A549 (cell line): Measurements from ENCODE around the gene SLC25A24. TPM values are rescaled to one million over a fixed set of nuclear protein-coding genes. Genes with fewer than 3 reads are reported as not detected.
A peak's percentile ranks its signal among the peaks of the same experiment; 100 is the strongest.

Experiments used
- ATAC-seq, 2 experiments: fragments of 200-7000 bp in 1 of 2; fragments of >200 bp in 1 of 2; cut with Nextera tagmentation in 1 of 2; cut with Tn5 transposase in 1 of 2; 3 replicates each; pipeline versions ENCODE4 v1.8.0 to v1.9.1; 2018 to 2020; ENCODE audit warnings: mild to moderate bottlenecking in 1 of 2, moderate library complexity in 1 of 2
- CTCF ChIA-PET: fragments of 300-600 bp; sonication (Branson Sonifier 250); formaldehyde crosslinking; extraction: SDS; loops from one replicate; lab custom pipeline; 2021; ENCODE audit warnings: antibody characterized with exemption, inconsistent platforms; lab: Yijun Ruan, JAX
- POLR2A ChIA-PET: fragments of 350-600 bp; formaldehyde crosslinking; extraction: SDS; loops from one replicate; lab custom pipeline; 2021; ENCODE audit warnings: antibody characterized with exemption, inconsistent platforms; lab: Yijun Ruan, JAX
- DNase-seq, 2 experiments: peaks; one replicate each; pipeline versions ENCODE4 v3.0.0 to v3.0.0-alpha.2; 2011 to 2016; ENCODE audit warnings: low read depth in 1 of 2, low spot score in 1 of 2
- FAIRE-seq: peaks from 2 replicates; lab custom pipeline; 2011; peaks lifted over from hg19 to GRCh38; lab: Jason Lieb, UNC
- H3K27ac ChIP-seq, 2 experiments: fragments of >200 bp; sonication (Bioruptor Twin); formaldehyde crosslinking; 3 replicates each; pipeline ENCODE4 v1.5.1; 2016 to 2017
- H3K4me1 ChIP-seq: fragments of >200 bp; sonication (Bioruptor Twin); formaldehyde crosslinking; 3 replicates; pipeline ENCODE4 v1.6.1; 2016
- H3K4me2 ChIP-seq: fragments of >200 bp; sonication (Bioruptor Twin); formaldehyde crosslinking; 3 replicates; pipeline ENCODE4 v1.6.1; 2016
- H3K4me3 ChIP-seq: fragments of >200 bp; sonication (Bioruptor Twin); formaldehyde crosslinking; 3 replicates; pipeline ENCODE4 v1.5.1; 2016
- H3K9me3 ChIP-seq: fragments of >200 bp; sonication (Bioruptor Twin); formaldehyde crosslinking; 3 replicates; pipeline ENCODE4 v1.6.1; 2016
- CBX2 ChIP-seq: fragments of 200-600 bp; sonication (generic); IDR thresholded peaks from 2 replicates; pipeline ENCODE4 v1.6.1; 2016; ENCODE audit warnings: low read depth, mild to moderate bottlenecking, borderline replicate concordance
- CBX8 ChIP-seq: fragments of 200-600 bp; sonication (generic); IDR thresholded peaks from 2 replicates; pipeline ENCODE4 v1.6.1; 2016
- CHD4 ChIP-seq: fragments of 200-600 bp; sonication (generic); IDR thresholded peaks from 2 replicates; pipeline ENCODE4 v1.6.1; 2016; ENCODE audit warnings: antibody characterized with exemption, mild to moderate bottlenecking, borderline replicate concordance
- EHMT2 ChIP-seq: fragments of 200-600 bp; sonication (generic); IDR thresholded peaks from 2 replicates; pipeline ENCODE4 v1.6.1; 2016; ENCODE audit warnings: antibody characterized with exemption, low read depth, mild to moderate bottlenecking, moderate library complexity
- ELK1 ChIP-seq: fragments of 150-350 bp; IDR thresholded peaks from 2 replicates; pipeline ENCODE4 v1.6.1; 2014; ENCODE audit warnings: low read depth, mild to moderate bottlenecking, low read length
- EP300 ChIP-seq, 2 experiments: fragments of >200 bp; sonication (Bioruptor Twin); formaldehyde crosslinking; IDR thresholded peaks; 2 replicates in 1 of 2; 3 replicates in 1 of 2; pipeline ENCODE4 v1.6.1; 2016 to 2017
- HDAC2 ChIP-seq: fragments of 200-600 bp; sonication (generic); IDR thresholded peaks from 2 replicates; pipeline ENCODE4 v1.6.1; 2016
- HOXB13 ChIP-seq: fragments of 250-450 bp; sonication (Bioruptor Pico); IDR thresholded peaks from 2 replicates; pipeline ENCODE4 v1.5.0; 2020; ENCODE audit warnings: low read depth, mild to moderate bottlenecking, moderate library complexity
- JUN ChIP-seq, 2 experiments: fragments of >200 bp; sonication (Bioruptor Twin); formaldehyde crosslinking; IDR thresholded peaks; 2 replicates in 1 of 2; 3 replicates in 1 of 2; pipeline ENCODE4 v1.6.1; 2016 to 2017
- KDM1A ChIP-seq: fragments of 200-600 bp; sonication (generic); IDR thresholded peaks from 2 replicates; pipeline ENCODE4 v1.6.1; 2016; ENCODE audit warnings: low read depth, mild to moderate bottlenecking
- KDM5A ChIP-seq: fragments of 200-600 bp; sonication (generic); IDR thresholded peaks from 2 replicates; pipeline ENCODE4 v1.6.1; 2016; ENCODE audit warnings: antibody characterized with exemption, mild to moderate bottlenecking
- MAFK ChIP-seq: fragments of 450-650 bp; IDR thresholded peaks from 2 replicates; pipeline ENCODE4 v1.6.1; 2014; ENCODE audit not compliant: partially characterized antibody
- MAZ ChIP-seq: fragments of 150-350 bp; IDR thresholded peaks from 2 replicates; pipeline ENCODE4 v1.6.1; 2014; ENCODE audit warnings: antibody characterized with exemption, low read depth, low read length, borderline replicate concordance
- NPAS2 ChIP-seq: fragments of 250-450 bp; sonication (Bioruptor Pico); IDR thresholded peaks from 2 replicates; pipeline ENCODE4 v1.8.0; 2022; ENCODE audit warnings: mild to moderate bottlenecking, moderate library complexity, borderline replicate concordance
- PHF8 ChIP-seq: fragments of 200-600 bp; sonication (generic); IDR thresholded peaks from 2 replicates; pipeline ENCODE4 v1.6.1; 2016; ENCODE audit warnings: low read depth, mild to moderate bottlenecking, antibody characterized with exemption, moderate library complexity, borderline replicate concordance
- POLR2AphosphoS2 ChIP-seq: conservative IDR thresholded peaks from 2 replicates; pipeline ENCODE4 v1.6.1; 2012; ENCODE audit warnings: low read length, improper control_type of control experiment, inconsistent platforms
- RCOR1 ChIP-seq: fragments of 150-350 bp; IDR thresholded peaks from 2 replicates; pipeline ENCODE4 v1.6.1; 2014; ENCODE audit warnings: antibody characterized with exemption, low read length, low read depth
- RFX5 ChIP-seq: fragments of 450-650 bp; IDR thresholded peaks from 2 replicates; pipeline ENCODE4 v1.7.1; 2014; ENCODE audit warnings: antibody characterized with exemption, mild to moderate bottlenecking, moderate library complexity
- SMC3 ChIP-seq: fragments of >200 bp; sonication (Bioruptor Twin); formaldehyde crosslinking; IDR thresholded peaks from 3 replicates; pipeline ENCODE4 v1.6.1; 2018; ENCODE audit warnings: inconsistent platforms
- ZFP36 ChIP-seq: fragments of 450-650 bp; IDR thresholded peaks from 2 replicates; pipeline ENCODE4 v1.6.1; 2014; ENCODE audit warnings: borderline replicate concordance; ENCODE audit not compliant: partially characterized antibody
- WGBS: methylation state at CpG from one replicate; pipeline ENCODE4 v1.1.6; 2017; ENCODE audit errors: missing lambda C conversion rate; 5-methylcytosine and 5-hydroxymethylcytosine counted together
- polyA plus RNA-seq, 4 experiments: library from polyadenylated mRNA; depleted of rRNA in 3 of 4; stranded (reverse); fragments of >200 nt; fragmentation: RNase III in 1 of 4; extraction: RNeasy Plus Mini Kit Qiagen cat#74134 plus additional on column Dnase treatment in 1 of 4; gene quantifications; 2 replicates in 3 of 4; 3 replicates in 1 of 4; pipeline ENCODE4 v1.2.3, GENCODE V29; 2011 to 2017
- TF ChIP-seq, protein P1 (sequence below): fragments of >200 bp; sonication (Bioruptor Twin); formaldehyde crosslinking; IDR thresholded peaks from 3 replicates; pipeline ENCODE4 v1.5.1; 2016
- TF ChIP-seq, protein P2 (sequence below): fragments of 450-650 bp; IDR thresholded peaks from 2 replicates; pipeline ENCODE4 v1.6.1; 2014; ENCODE audit warnings: antibody characterized with exemption
- TF ChIP-seq, protein P3 (sequence below): fragments of 200-600 bp; sonication (generic); IDR thresholded peaks from 2 replicates; pipeline ENCODE4 v1.6.1; 2016; ENCODE audit warnings: antibody characterized with exemption, mild to moderate bottlenecking, moderate library complexity

SLC25A24 gene
- polyA plus RNA-seq, 2 of the 4 experiments (the other 2 are of a cell fraction): 25.3 to 45.6 TPM

- TF ChIP-seq KDM5A (no peak), EHMT2 (no peak), CBX8 (no peak)
These were observed 90.7 kb downstream of the SLC25A24 start (continued) for GRCh38 chr1:108109295-108109973.

DNA sequence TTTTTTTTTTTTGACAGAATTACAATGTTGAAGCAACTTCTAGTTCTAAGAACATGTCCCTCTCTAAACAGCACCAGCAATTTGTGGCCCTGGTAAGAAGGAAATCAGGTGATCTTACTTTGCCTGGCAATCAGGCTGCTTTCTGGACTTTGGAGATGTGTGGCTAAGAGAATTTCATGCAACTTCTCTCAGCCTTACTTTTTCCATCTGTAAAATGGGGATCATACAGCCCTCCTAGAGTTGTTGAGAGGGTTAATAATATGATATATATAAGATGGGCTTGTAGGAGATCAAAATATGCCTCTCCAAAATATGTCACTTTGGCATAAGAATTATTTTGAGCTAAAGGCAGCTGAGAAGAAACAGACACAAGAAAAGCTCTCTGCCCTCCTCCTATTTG is 92.0 kb downstream of the SLC25A24 start:
- TF ChIP-seq MAZ (no peak), CHD4 (no peak), POLR2AphosphoS2 (no peak), ZFP36 (no peak), SMC3 (no peak), CBX2 (no peak), HDAC2 (no peak)
- TF ChIP-seq, protein P1, sequence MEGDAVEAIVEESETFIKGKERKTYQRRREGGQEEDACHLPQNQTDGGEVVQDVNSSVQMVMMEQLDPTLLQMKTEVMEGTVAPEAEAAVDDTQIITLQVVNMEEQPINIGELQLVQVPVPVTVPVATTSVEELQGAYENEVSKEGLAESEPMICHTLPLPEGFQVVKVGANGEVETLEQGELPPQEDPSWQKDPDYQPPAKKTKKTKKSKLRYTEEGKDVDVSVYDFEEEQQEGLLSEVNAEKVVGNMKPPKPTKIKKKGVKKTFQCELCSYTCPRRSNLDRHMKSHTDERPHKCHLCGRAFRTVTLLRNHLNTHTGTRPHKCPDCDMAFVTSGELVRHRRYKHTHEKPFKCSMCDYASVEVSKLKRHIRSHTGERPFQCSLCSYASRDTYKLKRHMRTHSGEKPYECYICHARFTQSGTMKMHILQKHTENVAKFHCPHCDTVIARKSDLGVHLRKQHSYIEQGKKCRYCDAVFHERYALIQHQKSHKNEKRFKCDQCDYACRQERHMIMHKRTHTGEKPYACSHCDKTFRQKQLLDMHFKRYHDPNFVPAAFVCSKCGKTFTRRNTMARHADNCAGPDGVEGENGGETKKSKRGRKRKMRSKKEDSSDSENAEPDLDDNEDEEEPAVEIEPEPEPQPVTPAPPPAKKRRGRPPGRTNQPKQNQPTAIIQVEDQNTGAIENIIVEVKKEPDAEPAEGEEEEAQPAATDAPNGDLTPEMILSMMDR: no peak
- TF ChIP-seq, protein P2, sequence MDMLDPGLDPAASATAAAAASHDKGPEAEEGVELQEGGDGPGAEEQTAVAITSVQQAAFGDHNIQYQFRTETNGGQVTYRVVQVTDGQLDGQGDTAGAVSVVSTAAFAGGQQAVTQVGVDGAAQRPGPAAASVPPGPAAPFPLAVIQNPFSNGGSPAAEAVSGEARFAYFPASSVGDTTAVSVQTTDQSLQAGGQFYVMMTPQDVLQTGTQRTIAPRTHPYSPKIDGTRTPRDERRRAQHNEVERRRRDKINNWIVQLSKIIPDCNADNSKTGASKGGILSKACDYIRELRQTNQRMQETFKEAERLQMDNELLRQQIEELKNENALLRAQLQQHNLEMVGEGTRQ: no peak
- TF ChIP-seq, all 56 proteins: peak for 0
- no peak for ATAC-seq
- POLR2A ChIA-PET: no interaction called here
- CTCF ChIA-PET: no interaction called here
- no peak for FAIRE-seq
- Histone ChIP-seq H3K27ac (no peak overlapping the region), H3K4me1 (no peaks in the 10 kb centered on the region), H3K4me2 (no peak overlapping the region), H3K9me3 (no peaks in the 10 kb centered on the region), H3K4me3 (no peak overlapping the region)
- DNase-seq: no peak

DNA sequence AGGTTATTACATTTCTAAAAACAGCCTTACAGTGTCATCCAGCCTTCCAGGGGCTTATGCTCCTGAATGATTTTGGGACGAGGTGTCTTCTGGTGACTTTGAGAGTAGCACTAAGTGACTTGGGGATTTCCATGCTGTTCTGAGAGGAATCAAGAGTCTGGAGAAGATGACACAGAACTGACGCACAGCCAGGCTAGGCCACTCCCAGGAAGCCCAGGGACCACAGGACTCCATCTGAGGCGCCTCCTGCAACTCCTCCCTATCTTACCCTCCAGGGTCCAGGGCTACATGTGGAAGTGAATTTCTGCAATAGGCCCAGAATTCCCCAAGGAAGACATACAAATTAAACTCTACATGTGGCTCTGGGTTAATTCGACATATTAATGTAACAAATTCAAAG is 92.5 kb downstream of the SLC25A24 start:
- Histone ChIP-seq H3K4me3 (no peak overlapping the region), H3K4me2 (no peak overlapping the region), H3K9me3 (no peaks in the 10 kb centered on the region), H3K27ac (no peak overlapping the region), H3K4me1 (no peaks in the 10 kb centered on the region)
- 30% methylated on average over 4 of the region's 4 CpGs for WGBS
- ChIA-PET POLR2A (no interaction called here), CTCF (no interaction called here)
- peak in 1 of 2 experiments; percentile 43; a peak in 1 of 6 replicates for ATAC-seq
- TF ChIP-seq JUN (IDR thresholded peaks at IDR 0.05): no peak
- TF ChIP-seq NPAS2 (CRISPR knock-in tag): no peak
- TF ChIP-seq MAFK: no peak
- TF ChIP-seq ELK1: no peak
- TF ChIP-seq POLR2AphosphoS2: no peak
- no peak for TF ChIP-seq PHF8
- TF ChIP-seq HDAC2: no peak
- TF ChIP-seq ZFP36: no peak
- TF ChIP-seq, protein P2: no peak
- TF ChIP-seq, protein P3, sequence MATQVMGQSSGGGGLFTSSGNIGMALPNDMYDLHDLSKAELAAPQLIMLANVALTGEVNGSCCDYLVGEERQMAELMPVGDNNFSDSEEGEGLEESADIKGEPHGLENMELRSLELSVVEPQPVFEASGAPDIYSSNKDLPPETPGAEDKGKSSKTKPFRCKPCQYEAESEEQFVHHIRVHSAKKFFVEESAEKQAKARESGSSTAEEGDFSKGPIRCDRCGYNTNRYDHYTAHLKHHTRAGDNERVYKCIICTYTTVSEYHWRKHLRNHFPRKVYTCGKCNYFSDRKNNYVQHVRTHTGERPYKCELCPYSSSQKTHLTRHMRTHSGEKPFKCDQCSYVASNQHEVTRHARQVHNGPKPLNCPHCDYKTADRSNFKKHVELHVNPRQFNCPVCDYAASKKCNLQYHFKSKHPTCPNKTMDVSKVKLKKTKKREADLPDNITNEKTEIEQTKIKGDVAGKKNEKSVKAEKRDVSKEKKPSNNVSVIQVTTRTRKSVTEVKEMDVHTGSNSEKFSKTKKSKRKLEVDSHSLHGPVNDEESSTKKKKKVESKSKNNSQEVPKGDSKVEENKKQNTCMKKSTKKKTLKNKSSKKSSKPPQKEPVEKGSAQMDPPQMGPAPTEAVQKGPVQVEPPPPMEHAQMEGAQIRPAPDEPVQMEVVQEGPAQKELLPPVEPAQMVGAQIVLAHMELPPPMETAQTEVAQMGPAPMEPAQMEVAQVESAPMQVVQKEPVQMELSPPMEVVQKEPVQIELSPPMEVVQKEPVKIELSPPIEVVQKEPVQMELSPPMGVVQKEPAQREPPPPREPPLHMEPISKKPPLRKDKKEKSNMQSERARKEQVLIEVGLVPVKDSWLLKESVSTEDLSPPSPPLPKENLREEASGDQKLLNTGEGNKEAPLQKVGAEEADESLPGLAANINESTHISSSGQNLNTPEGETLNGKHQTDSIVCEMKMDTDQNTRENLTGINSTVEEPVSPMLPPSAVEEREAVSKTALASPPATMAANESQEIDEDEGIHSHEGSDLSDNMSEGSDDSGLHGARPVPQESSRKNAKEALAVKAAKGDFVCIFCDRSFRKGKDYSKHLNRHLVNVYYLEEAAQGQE: no peak
- TF ChIP-seq EP300 (IDR thresholded peaks at IDR 0.05): no peak
- TF ChIP-seq HOXB13 (CRISPR knock-in tag): no peak
- no peak for TF ChIP-seq KDM5A
- TF ChIP-seq RFX5: no peak
- no peak for TF ChIP-seq RCOR1
- no peak for TF ChIP-seq KDM1A
- no peak for FAIRE-seq
- peak; percentile 7 to 18 for DNase-seq
